ENCODE measurements around the gene NOS1. TPM values are rescaled to one million over a fixed set of nuclear protein-coding genes. Genes with fewer than 3 reads are reported as not detected.

The NOS1 gene
- total and polyA plus RNA-seq, 2 of the 8 experiments (the other 6 are each of a cell fraction or from before 2014, with no cell fraction given) = 1.5 to 2.0 TPM

GRCh38 chr12:117209626-117210025 is 151.8 kb downstream of the NOS1 start:
- H4K20me1 ChIP-seq (replicated peaks in 1 of 2; ENCODE audit: control insufficient read depth in 1 of 2, insufficient read depth in 2 of 2, low read length in 2 of 2) = no peaks in the 10 kb centered on the region
- no peak overlapping the region for H2AFZ ChIP-seq (ENCODE audit: low read length)
- no peak overlapping the region for H3K18ac ChIP-seq (ENCODE audit: extremely low read depth, low read length)
- no peaks in the 10 kb centered on the region; a peak in 1 of 7 replicates for H3K27me3 ChIP-seq (replicated peaks in 1 of 4; ENCODE audit: control insufficient read depth in 3 of 4, extremely low read depth in 1 of 4, insufficient read depth in 3 of 4, low read length in 3 of 4)
- no peaks in the 10 kb centered on the region for H3K79me1 ChIP-seq (ENCODE audit: low read depth, low read length)
- no peaks in the 10 kb centered on the region for H3K9me3 ChIP-seq (ENCODE audit: insufficient read depth in 2 of 2, low read depth in 1 of 2, low read length in 1 of 2)
- no peaks in the 10 kb centered on the region for H3K36me3 ChIP-seq (ENCODE audit: control insufficient read depth in 2 of 4, insufficient read depth in 4 of 4, low read length in 3 of 4)
- TF ChIP-seq GTF2F1 (IDR thresholded peaks at IDR 0.05; ENCODE audit: borderline replicate concordance, low read depth, low read length) = no peak
- H3K4me1 ChIP-seq (replicated peaks in 1 of 4; ENCODE audit: control insufficient read depth in 3 of 4, insufficient read depth in 4 of 4, low read length in 3 of 4) = peaks cover 1 to 6% (median 4%) of the 10 kb centered on the region in 4 experiments; a peak in 4 of 7 replicates
- no peak overlapping the region for H3K23ac ChIP-seq (ENCODE audit: insufficient read length)
- H3K14ac ChIP-seq (ENCODE audit: insufficient read length) = no peak overlapping the region
- H3K4ac ChIP-seq (replicated peaks; ENCODE audit: insufficient read length, low read depth, low read length) = no peak overlapping the region
- no peak overlapping the region for H2AK5ac ChIP-seq (ENCODE audit: low read depth, low read length)
- no peak overlapping the region for H2BK5ac ChIP-seq (ENCODE audit: low read depth, low read length)
- H3K23me2 ChIP-seq (ENCODE audit: low read depth, low read length) = no peaks in the 10 kb centered on the region; the same call in 1 of the 2 replicates
- H3K27ac ChIP-seq (ENCODE audit: low read depth, low read length) = no peak overlapping the region
- no peak overlapping the region for H3K4me2 ChIP-seq (ENCODE audit: insufficient read depth in 1 of 2, low read depth in 2 of 2, low read length in 2 of 2)
- no peak overlapping the region for H2BK15ac ChIP-seq (ENCODE audit: low read length)
- no peak overlapping the region for H3K4me3 ChIP-seq (ENCODE audit: extremely low read depth in 1 of 4, insufficient read depth in 2 of 4, low read depth in 3 of 4, low read length in 4 of 4)
- H4K91ac ChIP-seq (replicated peaks; ENCODE audit: insufficient read length, low read length) = no peak overlapping the region
- no peak overlapping the region for H3K56ac ChIP-seq (replicated peaks; ENCODE audit: insufficient read length, low read depth, low read length)
- no peak overlapping the region for H4K8ac ChIP-seq (ENCODE audit: extremely low read depth, insufficient read depth, low read length)
- no peak overlapping the region for H4K5ac ChIP-seq (ENCODE audit: insufficient read length, low read depth, low read length)
- CTCF ChIA-PET (ENCODE audit: partially characterized antibody) = interaction anchor here (0.7 to 6.8 kb wide), 4 partner anchors 16 to 440 kb away, joined by 3 to 65 read pairs (median 24); no protein-coding TSS in a partner anchor
- POLR2A ChIA-PET (ENCODE audit: partially characterized antibody) = no interaction called here
- FAIRE-seq (no peak), DNase-seq (ENCODE audit: low read depth in 1 of 2, low spot score in 2 of 2) (no peak)
- H3K9ac ChIP-seq (replicated peaks in 1 of 4; ENCODE audit: extremely low read depth in 1 of 4, low read depth in 3 of 4, low read length in 3 of 4) = no peak overlapping the region
- no peak overlapping the region for H2BK20ac ChIP-seq (ENCODE audit: low read length)
- H2BK120ac ChIP-seq (replicated peaks; ENCODE audit: low read depth, low read length) = no peak overlapping the region
- no peak overlapping the region for H2BK12ac ChIP-seq (ENCODE audit: low read depth, low read length)
- H3K79me2 ChIP-seq (ENCODE audit: control insufficient read depth in 1 of 2, insufficient read depth in 2 of 2, low read length in 2 of 2) = no peaks in the 10 kb centered on the region
- 81% methylated on average over 3 of the region's 3 CpGs; no CpG with 5 or more reads in 1 of the 2 experiments for WGBS, 2 experiments (ENCODE audit: extremely low coverage in 1 of 2, insufficient coverage in 1 of 2, insufficient read length in 1 of 2, insufficient replicate concordance in 2 of 2, low coverage in 1 of 2, low lambda C conversion rate in 2 of 2, missing lambda C conversion rate in 1 of 2)

Measured in H1 (cell line).